HepG2 (cell line): ENCODE results near the gene HK3. TPM values are rescaled to one million over a fixed set of nuclear protein-coding genes. Genes with fewer than 3 reads are reported as not detected.

ENCODE experiments used
- NR2F2 ChIP-seq: IDR thresholded peaks from 2 replicates; pipeline ENCODE4 v1.6.1; 2012; ENCODE audit warnings: low read depth, inconsistent platforms, borderline replicate concordance
- RNF2 ChIP-seq: fragments of 450-650 bp; conservative IDR thresholded peaks from 2 replicates; pipeline ENCODE4 v1.6.1; 2016; ENCODE audit warnings: low read depth
- ZNF337 ChIP-seq: sonication (generic); formaldehyde crosslinking; IDR thresholded peaks from 2 replicates; pipeline ENCODE4 v1.5.1; 2020; ENCODE audit warnings: missing genetic modification reagents, low read depth, mild to moderate bottlenecking, borderline replicate concordance
- polyA plus RNA-seq, 8 experiments: library from polyadenylated mRNA; depleted of rRNA in 3 of 8; stranded (reverse) in 7 of 8; unstranded in 1 of 8; fragments of >200 nt; fragmentation: Illumina TruSeq in 4 of 8; extraction: Trizol in 4 of 8; gene quantifications; 2 replicates each; pipeline versions ENCODE4 v1.2.1 to v1.2.3, GENCODE V29; 2011 to 2016; ENCODE audit warnings: low read depth in 4 of 8, missing spikeins in 1 of 8, mixed read lengths in 1 of 8; ENCODE audit not compliant: insufficient read depth in 1 of 8
- total RNA-seq, 5 experiments: library from RNA; depleted of rRNA; stranded (reverse); fragments of >200 nt; fragmentation: Illumina TruSeq; extraction: Trizol; gene quantifications; 2 replicates each; pipeline ENCODE4 v1.2.3, GENCODE V29; 2016; ENCODE audit warnings: low read depth in 1 of 5
- TF ChIP-seq, protein P1 (sequence below): IDR thresholded peaks from 2 replicates; pipeline ENCODE4 v1.6.1; 2016; ENCODE audit warnings: missing compliant biosample characterization, missing genetic modification reagents, borderline replicate concordance
- TF ChIP-seq, protein P2 (sequence below): sonication (generic); formaldehyde crosslinking; IDR thresholded peaks from 2 replicates; pipeline ENCODE4 v1.4.0; 2020; ENCODE audit warnings: missing genetic modification reagents

Gene HK3
- total and polyA plus RNA-seq, 2 of the 13 experiments (the other 11 are each of a cell fraction or from before 2014, with no cell fraction given), result not detected

DNA sequence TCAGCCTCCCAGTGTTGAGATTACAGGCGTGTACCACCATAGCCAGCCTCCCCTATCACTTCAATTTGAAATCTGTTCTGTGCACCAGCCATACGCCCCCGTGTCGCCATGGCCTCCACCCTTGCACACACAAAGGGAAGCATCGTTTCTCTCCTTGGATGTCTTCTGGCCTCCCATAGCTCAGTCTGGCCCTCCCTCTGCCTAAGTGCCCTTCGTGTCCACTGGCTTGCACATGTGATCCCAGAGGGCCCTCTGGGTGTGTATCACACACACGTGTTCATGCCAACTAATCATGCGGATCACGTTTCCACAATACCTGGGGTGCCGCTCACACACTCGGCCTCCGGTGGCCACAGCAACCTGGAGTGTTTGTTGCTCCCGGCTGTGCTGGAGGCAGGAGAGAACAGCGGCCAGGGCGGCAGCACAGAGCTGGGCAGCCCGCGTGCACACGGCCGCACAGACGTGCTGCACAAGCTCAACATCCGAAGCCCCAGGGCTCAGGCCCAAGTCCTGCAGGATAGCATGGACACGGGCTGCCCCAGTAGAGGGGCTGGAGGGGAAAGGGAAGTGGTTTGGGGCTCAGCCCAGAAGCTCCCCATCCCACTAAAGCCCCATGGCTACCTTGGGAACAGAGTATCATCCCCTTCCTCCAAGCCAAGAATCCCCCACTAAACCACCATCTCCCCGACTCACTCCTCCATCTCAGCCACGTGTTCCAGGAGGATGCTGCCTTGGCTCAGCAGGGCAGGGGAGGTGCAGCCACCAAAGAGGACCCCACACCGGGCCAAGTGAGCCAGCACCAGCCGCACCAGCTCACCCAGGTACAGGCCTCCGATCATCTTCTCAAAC, 10.9 kb downstream of the HK3 start (continued):
- TF ChIP-seq, protein P1, sequence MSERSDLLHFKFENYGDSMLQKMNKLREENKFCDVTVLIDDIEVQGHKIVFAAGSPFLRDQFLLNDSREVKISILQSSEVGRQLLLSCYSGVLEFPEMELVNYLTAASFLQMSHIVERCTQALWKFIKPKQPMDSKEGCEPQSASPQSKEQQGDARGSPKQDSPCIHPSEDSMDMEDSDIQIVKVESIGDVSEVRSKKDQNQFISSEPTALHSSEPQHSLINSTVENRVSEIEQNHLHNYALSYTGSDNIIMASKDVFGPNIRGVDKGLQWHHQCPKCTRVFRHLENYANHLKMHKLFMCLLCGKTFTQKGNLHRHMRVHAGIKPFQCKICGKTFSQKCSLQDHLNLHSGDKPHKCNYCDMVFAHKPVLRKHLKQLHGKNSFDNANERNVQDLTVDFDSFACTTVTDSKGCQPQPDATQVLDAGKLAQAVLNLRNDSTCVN (CRISPR knock-in tag), result no peak
- TF ChIP-seq, protein P2, sequence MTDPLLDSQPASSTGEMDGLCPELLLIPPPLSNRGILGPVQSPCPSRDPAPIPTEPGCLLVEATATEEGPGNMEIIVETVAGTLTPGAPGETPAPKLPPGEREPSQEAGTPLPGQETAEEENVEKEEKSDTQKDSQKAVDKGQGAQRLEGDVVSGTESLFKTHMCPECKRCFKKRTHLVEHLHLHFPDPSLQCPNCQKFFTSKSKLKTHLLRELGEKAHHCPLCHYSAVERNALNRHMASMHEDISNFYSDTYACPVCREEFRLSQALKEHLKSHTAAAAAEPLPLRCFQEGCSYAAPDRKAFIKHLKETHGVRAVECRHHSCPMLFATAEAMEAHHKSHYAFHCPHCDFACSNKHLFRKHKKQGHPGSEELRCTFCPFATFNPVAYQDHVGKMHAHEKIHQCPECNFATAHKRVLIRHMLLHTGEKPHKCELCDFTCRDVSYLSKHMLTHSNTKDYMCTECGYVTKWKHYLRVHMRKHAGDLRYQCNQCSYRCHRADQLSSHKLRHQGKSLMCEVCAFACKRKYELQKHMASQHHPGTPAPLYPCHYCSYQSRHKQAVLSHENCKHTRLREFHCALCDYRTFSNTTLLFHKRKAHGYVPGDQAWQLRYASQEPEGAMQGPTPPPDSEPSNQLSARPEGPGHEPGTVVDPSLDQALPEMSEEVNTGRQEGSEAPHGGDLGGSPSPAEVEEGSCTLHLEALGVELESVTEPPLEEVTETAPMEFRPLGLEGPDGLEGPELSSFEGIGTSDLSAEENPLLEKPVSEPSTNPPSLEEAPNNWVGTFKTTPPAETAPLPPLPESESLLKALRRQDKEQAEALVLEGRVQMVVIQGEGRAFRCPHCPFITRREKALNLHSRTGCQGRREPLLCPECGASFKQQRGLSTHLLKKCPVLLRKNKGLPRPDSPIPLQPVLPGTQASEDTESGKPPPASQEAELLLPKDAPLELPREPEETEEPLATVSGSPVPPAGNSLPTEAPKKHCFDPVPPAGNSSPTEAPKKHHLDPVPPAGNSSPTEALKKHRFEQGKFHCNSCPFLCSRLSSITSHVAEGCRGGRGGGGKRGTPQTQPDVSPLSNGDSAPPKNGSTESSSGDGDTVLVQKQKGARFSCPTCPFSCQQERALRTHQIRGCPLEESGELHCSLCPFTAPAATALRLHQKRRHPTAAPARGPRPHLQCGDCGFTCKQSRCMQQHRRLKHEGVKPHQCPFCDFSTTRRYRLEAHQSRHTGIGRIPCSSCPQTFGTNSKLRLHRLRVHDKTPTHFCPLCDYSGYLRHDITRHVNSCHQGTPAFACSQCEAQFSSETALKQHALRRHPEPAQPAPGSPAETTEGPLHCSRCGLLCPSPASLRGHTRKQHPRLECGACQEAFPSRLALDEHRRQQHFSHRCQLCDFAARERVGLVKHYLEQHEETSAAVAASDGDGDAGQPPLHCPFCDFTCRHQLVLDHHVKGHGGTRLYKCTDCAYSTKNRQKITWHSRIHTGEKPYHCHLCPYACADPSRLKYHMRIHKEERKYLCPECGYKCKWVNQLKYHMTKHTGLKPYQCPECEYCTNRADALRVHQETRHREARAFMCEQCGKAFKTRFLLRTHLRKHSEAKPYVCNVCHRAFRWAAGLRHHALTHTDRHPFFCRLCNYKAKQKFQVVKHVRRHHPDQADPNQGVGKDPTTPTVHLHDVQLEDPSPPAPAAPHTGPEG (CRISPR knock-in tag), result no peak
- TF ChIP-seq NR2F2, result no peak
- no peak for TF ChIP-seq RNF2
- TF ChIP-seq ZNF337 (CRISPR knock-in tag), result no peak
- TF ChIP-seq, all 625 proteins: peak for 0
